CD1c-positive myeloid dendritic cell (primary cell): ENCODE measurements around the gene A4GNT.
A peak's percentile ranks its signal among the peaks of the same experiment; 100 is the strongest.

Experiments
- DNase-seq: peaks from one replicate; pipeline ENCODE4 v3.0.0-alpha.2; 2016; ENCODE audit errors: extremely low spot score

The A4GNT gene

DNA sequence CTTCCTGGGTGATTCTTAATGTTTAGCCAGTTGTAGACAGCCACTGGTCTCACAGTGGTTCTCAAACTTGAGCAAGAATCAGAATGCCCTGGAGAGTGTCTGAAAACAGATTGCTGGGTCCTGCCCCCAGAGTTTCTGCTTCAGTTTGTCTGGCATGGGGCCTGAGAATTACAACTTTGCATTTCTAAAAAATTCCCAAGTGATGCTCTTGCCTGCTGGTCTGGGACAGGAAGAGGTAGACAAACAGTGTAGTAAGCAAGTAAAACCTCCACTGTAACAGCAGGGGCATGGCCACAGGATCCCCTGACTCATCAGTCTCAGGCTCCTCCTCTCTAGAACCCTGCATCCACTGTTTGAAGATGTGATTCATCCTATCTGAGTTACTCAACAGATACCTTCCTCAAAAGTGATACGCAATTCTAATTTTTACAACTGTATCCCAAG is 53.3 kb downstream of the A4GNT start:
- peak; percentile 38 for DNase-seq

DNA sequence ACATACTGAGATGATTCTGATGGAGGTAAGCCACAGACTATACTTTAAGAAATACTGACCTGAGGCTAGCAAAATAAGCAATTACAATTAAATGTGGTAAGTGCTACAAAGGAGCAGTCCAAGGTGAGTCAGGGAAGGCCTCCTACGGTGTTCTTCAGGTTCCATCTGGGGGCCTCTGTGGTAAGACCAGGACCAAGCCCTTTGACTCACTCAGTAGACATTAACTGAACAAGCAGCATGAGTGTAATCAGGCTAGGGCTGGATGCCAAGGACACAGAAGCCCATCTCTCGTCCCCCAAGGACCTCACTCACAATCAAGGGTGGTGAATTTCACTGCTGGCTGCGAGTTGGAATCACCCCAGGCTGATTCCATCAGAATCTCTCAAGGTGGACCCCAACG is 54.1 kb downstream of the A4GNT start:
- DNase-seq = no peak
